ENCODE data around the gene TOMM70. TPM values are rescaled to one million over a fixed set of nuclear protein-coding genes. Genes with fewer than 3 reads are reported as not detected.
"Not testable (repeated sequence)": the region's sequence is repeated elsewhere in the genome, so short reads cannot be mapped to it uniquely, and the experiment has no call there.

The TOMM70 gene
- polyA plus RNA-seq (2012; ENCODE audit: low read depth, missing spikeins): 25.2 TPM

GRCh38 chr3:100400780-100401673 lies at the start of gene TOMM70, which contains the start of gene LNP1:
TOMM70 (minus strand) TSS chr3:100401089; CDS start chr3:100400949, 140 bp downstream.
LNP1 (plus strand) TSS chr3:100401539; CDS start chr3:100429730, 28,191 bp downstream.
- peak; percentile 56 for DNase-seq (ENCODE audit: insufficient read length, low spot score)
- TF ChIP-seq POLR2AphosphoS5 (IDR thresholded peaks at IDR 0.05; ENCODE audit: low read depth, low read length): peak; percentile 88
- TF ChIP-seq PAX5 (IDR thresholded peaks at IDR 0.05; ENCODE audit: insufficient read depth, low read length, severe bottlenecking): no peak
- TF ChIP-seq TAF1 (IDR thresholded peaks at IDR 0.05; ENCODE audit: low read depth, low read length): peak; percentile 75
- TF ChIP-seq POU2F2 (IDR thresholded peaks at IDR 0.05; ENCODE audit: low read depth, low read length): peak; percentile 42; the same call in 1 of the 2 replicates
- TF ChIP-seq POLR2A (IDR thresholded peaks at IDR 0.05; ENCODE audit: low read depth, low read length): peak; percentile 87
- TF ChIP-seq SPI1 (IDR thresholded peaks at IDR 0.05; ENCODE audit: low read depth, low read length): no peak
- FAIRE-seq: peak; percentile 98

- FAIRE-seq: no peak
- DNase-seq (ENCODE audit: insufficient read length, low spot score): no peak
- no peak for TF ChIP-seq TAF1 (IDR thresholded peaks at IDR 0.05; ENCODE audit: low read depth, low read length)
- no peak for TF ChIP-seq POU2F2 (IDR thresholded peaks at IDR 0.05; ENCODE audit: low read depth, low read length)
- no peak for TF ChIP-seq SPI1 (IDR thresholded peaks at IDR 0.05; ENCODE audit: low read depth, low read length)
- TF ChIP-seq PAX5 (IDR thresholded peaks at IDR 0.05; ENCODE audit: insufficient read depth, low read length, severe bottlenecking): no peak
- no peak for TF ChIP-seq POLR2A (IDR thresholded peaks at IDR 0.05; ENCODE audit: low read depth, low read length)
- no peak for TF ChIP-seq POLR2AphosphoS5 (IDR thresholded peaks at IDR 0.05; ENCODE audit: low read depth, low read length)
Observed at GRCh38 chr3:100449214-100449613, 48.3 kb upstream of the TOMM70 start.

GRCh38 chr3:100448079-100448478 lies 47.2 kb upstream of the TOMM70 start:
- FAIRE-seq: no peak
- TF ChIP-seq SPI1 (IDR thresholded peaks at IDR 0.05; ENCODE audit: low read depth, low read length): no peak
- TF ChIP-seq TAF1 (IDR thresholded peaks at IDR 0.05; ENCODE audit: low read depth, low read length): no peak
- no peak for TF ChIP-seq POLR2AphosphoS5 (IDR thresholded peaks at IDR 0.05; ENCODE audit: low read depth, low read length)
- no peak for TF ChIP-seq POU2F2 (IDR thresholded peaks at IDR 0.05; ENCODE audit: low read depth, low read length)
- no peak for TF ChIP-seq PAX5 (IDR thresholded peaks at IDR 0.05; ENCODE audit: insufficient read depth, low read length, severe bottlenecking)
- no peak for TF ChIP-seq POLR2A (IDR thresholded peaks at IDR 0.05; ENCODE audit: low read depth, low read length)

DNA sequence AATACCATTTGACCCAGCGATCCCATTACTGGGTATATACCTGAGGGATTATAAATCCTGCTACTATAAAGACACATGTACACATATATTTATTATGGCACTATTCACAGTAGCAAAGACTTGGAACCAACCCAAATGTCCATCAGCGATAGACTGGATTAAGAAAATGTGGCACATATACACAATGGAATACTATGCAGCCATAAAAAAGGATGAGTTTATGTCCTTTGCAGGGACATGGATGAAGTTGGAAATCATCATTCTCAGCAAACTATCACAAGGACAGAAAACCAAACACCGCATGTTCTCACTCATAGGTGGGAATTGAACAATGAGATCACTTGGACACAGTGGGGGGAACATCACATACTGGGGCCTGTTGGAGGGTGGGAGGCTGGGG lies 46.2 kb upstream of the TOMM70 start:
- not testable (repeated sequence) for DNase-seq (ENCODE audit: insufficient read length, low spot score); FAIRE-seq

More at GRCh38 chr3:100448079-100448478, 47.2 kb upstream of the TOMM70 start:
- no peak for DNase-seq (ENCODE audit: insufficient read length, low spot score)

GRCh38 chr3:100443690-100444089 lies 42.8 kb upstream of the TOMM70 start:
- FAIRE-seq (no peak), DNase-seq (ENCODE audit: insufficient read length, low spot score) (no peak)
- TF ChIP-seq SPI1 (IDR thresholded peaks at IDR 0.05; ENCODE audit: low read depth, low read length) (no peak), POLR2AphosphoS5 (IDR thresholded peaks at IDR 0.05; ENCODE audit: low read depth, low read length) (no peak)

- no peak for DNase-seq (ENCODE audit: insufficient read length, low spot score)
- TF ChIP-seq POLR2A (IDR thresholded peaks at IDR 0.05; ENCODE audit: low read depth, low read length): no peak
- no peak for TF ChIP-seq POLR2AphosphoS5 (IDR thresholded peaks at IDR 0.05; ENCODE audit: low read depth, low read length)
- TF ChIP-seq POU2F2 (IDR thresholded peaks at IDR 0.05; ENCODE audit: low read depth, low read length): no peak
- no peak for TF ChIP-seq SPI1 (IDR thresholded peaks at IDR 0.05; ENCODE audit: low read depth, low read length)
- no peak for TF ChIP-seq PAX5 (IDR thresholded peaks at IDR 0.05; ENCODE audit: insufficient read depth, low read length, severe bottlenecking)
- TF ChIP-seq TAF1 (IDR thresholded peaks at IDR 0.05; ENCODE audit: low read depth, low read length): no peak
- no peak for FAIRE-seq
Observed at GRCh38 chr3:100440895-100441294, 40.0 kb upstream of the TOMM70 start.

DNA sequence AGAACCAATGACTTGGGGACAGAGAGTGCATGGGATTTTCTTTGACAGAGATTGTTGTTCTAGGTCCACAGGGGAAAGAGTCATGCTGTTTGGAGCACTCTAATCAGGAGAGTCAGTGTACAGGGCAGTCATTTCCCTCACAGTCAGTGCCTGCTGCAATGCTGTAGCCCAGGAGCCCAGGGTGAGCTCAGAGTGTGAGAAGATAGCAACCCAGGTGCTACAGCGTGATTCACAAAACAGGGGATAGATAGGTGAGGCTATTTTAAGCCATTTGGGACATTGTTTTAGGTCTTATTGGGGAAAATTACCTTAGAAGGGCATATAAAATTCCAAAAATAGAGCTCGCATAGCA lies 37.7 kb upstream of the TOMM70 start:
- DNase-seq (ENCODE audit: insufficient read length, low spot score) (no peak), FAIRE-seq (no peak)
- TF ChIP-seq PAX5 (IDR thresholded peaks at IDR 0.05; ENCODE audit: insufficient read depth, low read length, severe bottlenecking): no peak
- TF ChIP-seq POLR2AphosphoS5 (IDR thresholded peaks at IDR 0.05; ENCODE audit: low read depth, low read length): no peak
- no peak for TF ChIP-seq POLR2A (IDR thresholded peaks at IDR 0.05; ENCODE audit: low read depth, low read length)
- TF ChIP-seq POU2F2 (IDR thresholded peaks at IDR 0.05; ENCODE audit: low read depth, low read length): no peak
- TF ChIP-seq TAF1 (IDR thresholded peaks at IDR 0.05; ENCODE audit: low read depth, low read length): no peak
- TF ChIP-seq SPI1 (IDR thresholded peaks at IDR 0.05; ENCODE audit: low read depth, low read length): no peak

DNA sequence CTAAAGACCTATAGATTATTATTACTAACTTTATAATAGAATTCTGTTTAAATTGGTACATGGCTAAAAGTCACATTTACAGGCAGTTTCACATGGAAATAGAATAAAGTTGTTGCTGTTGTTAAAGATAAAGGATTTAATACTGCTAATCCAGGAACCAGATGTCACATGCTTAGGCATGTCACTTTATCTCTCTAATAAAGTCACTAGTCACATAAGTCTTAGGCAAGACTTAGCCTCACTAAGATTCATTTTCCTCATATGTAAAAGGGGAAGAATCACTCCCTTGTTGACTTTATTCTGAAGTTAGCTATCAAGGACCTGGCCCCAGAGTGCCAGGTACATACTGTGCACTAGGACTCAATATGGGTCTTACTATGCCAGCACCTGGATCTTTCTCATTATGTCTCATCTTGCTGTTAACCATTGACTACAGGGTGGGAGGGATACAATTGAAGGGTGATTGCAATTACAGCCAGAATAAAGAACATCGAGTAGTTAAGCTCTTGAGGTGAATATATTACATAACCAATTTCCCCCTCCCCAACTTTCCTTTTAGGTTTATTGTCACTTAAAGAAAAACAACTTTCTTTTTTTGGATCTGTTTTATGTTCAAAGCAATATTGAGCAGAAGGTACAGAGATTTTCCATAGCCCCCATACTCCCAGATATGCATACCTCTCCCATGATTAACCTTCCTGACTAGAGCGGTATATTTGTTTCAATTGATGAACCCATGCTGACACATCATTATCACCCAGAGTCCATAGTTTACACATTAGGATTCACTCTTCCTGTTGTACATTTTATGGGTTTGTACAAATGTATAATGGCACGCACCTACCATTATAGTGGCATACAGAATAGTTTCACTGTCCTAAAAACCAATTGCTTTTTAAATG lies 37.1 kb upstream of the TOMM70 start:
- FAIRE-seq (no peak), DNase-seq (ENCODE audit: insufficient read length, low spot score) (no peak)
- TF ChIP-seq PAX5 (IDR thresholded peaks at IDR 0.05; ENCODE audit: insufficient read depth, low read length, severe bottlenecking): no peak
- TF ChIP-seq TAF1 (IDR thresholded peaks at IDR 0.05; ENCODE audit: low read depth, low read length): no peak
- no peak for TF ChIP-seq POLR2A (IDR thresholded peaks at IDR 0.05; ENCODE audit: low read depth, low read length)
- no peak for TF ChIP-seq SPI1 (IDR thresholded peaks at IDR 0.05; ENCODE audit: low read depth, low read length)
- TF ChIP-seq POLR2AphosphoS5 (IDR thresholded peaks at IDR 0.05; ENCODE audit: low read depth, low read length): no peak
- TF ChIP-seq POU2F2 (IDR thresholded peaks at IDR 0.05; ENCODE audit: low read depth, low read length): no peak

GRCh38 chr3:100436951-100437350 lies 36.1 kb upstream of the TOMM70 start:
- FAIRE-seq (no peak), DNase-seq (ENCODE audit: insufficient read length, low spot score) (no peak)
- TF ChIP-seq SPI1 (IDR thresholded peaks at IDR 0.05; ENCODE audit: low read depth, low read length) (no peak), TAF1 (IDR thresholded peaks at IDR 0.05; ENCODE audit: low read depth, low read length) (no peak), PAX5 (IDR thresholded peaks at IDR 0.05; ENCODE audit: insufficient read depth, low read length, severe bottlenecking) (no peak), POLR2A (IDR thresholded peaks at IDR 0.05; ENCODE audit: low read depth, low read length) (no peak), POLR2AphosphoS5 (IDR thresholded peaks at IDR 0.05; ENCODE audit: low read depth, low read length) (no peak), POU2F2 (IDR thresholded peaks at IDR 0.05; ENCODE audit: low read depth, low read length) (no peak)

All from GM12891 (cell line).